GF-D8 (cell line): ENCODE results near the gene NKTR.

ENCODE experiments used
- DNase-seq: peaks from one replicate; lab custom pipeline; 2025; lab: John Stamatoyannopoulos, UW

The NKTR gene

GRCh38 chr3:42651248-42652091 lies 51.0 kb downstream of the NKTR start:
- DNase-seq, result no peak

GRCh38 chr3:42652251-42652610 lies 51.7 kb downstream of the NKTR start:
- DNase-seq, result no peak

GRCh38 chr3:42652611-42653302 lies 52.3 kb downstream of the NKTR start:
- DNase-seq, result peak; percentile 78

GRCh38 chr3:42653303-42653559 lies 52.7 kb downstream of the NKTR start:
- no peak for DNase-seq

GRCh38 chr3:42653560-42654330 lies 53.3 kb downstream of the NKTR start, which contains the start of gene ZBTB47:
TSS of gene ZBTB47 (plus strand) at chr3:42653697. CDS start at chr3:42658356, 4,659 bp downstream.
- peak; percentile 45 for DNase-seq

GRCh38 chr3:42654331-42655201 lies 54.1 kb downstream of the NKTR start:
- no peak for DNase-seq

GRCh38 chr3:42655331-42655888 lies 54.9 kb downstream of the NKTR start:
- DNase-seq, result no peak

GRCh38 chr3:42655980-42656679 lies 55.6 kb downstream of the NKTR start:
- DNase-seq, result no peak

GRCh38 chr3:42656680-42657610 lies 56.5 kb downstream of the NKTR start:
- DNase-seq, result no peak

- DNase-seq, result no peak
These were observed 57.2 kb downstream of the NKTR start for GRCh38 chr3:42657675-42658074.

GRCh38 chr3:42658091-42658770 lies 57.7 kb downstream of the NKTR start:
- no peak for DNase-seq

- DNase-seq, result peak; percentile 6
These were observed 58.4 kb downstream of the NKTR start for GRCh38 chr3:42658771-42659390.

- no peak for DNase-seq
These were observed 59.1 kb downstream of the NKTR start for GRCh38 chr3:42659451-42660130.

GRCh38 chr3:42660131-42660715 lies 59.7 kb downstream of the NKTR start:
- no peak for DNase-seq

- DNase-seq, result no peak
These were observed 60.4 kb downstream of the NKTR start for GRCh38 chr3:42660898-42661297.

GRCh38 chr3:42661593-42662022 lies 61.1 kb downstream of the NKTR start:
- DNase-seq, result no peak

- no peak for DNase-seq
These were observed 61.7 kb downstream of the NKTR start for GRCh38 chr3:42662037-42662812.
